Kidney tubule cell (primary cell): ENCODE results near the gene CRIP1.

Experiments used
- DNase-seq: peaks from one replicate; pipeline ENCODE4 v3.0.0-alpha.2; 2018; ENCODE audit warnings: low spot score

Gene CRIP1

DNA sequence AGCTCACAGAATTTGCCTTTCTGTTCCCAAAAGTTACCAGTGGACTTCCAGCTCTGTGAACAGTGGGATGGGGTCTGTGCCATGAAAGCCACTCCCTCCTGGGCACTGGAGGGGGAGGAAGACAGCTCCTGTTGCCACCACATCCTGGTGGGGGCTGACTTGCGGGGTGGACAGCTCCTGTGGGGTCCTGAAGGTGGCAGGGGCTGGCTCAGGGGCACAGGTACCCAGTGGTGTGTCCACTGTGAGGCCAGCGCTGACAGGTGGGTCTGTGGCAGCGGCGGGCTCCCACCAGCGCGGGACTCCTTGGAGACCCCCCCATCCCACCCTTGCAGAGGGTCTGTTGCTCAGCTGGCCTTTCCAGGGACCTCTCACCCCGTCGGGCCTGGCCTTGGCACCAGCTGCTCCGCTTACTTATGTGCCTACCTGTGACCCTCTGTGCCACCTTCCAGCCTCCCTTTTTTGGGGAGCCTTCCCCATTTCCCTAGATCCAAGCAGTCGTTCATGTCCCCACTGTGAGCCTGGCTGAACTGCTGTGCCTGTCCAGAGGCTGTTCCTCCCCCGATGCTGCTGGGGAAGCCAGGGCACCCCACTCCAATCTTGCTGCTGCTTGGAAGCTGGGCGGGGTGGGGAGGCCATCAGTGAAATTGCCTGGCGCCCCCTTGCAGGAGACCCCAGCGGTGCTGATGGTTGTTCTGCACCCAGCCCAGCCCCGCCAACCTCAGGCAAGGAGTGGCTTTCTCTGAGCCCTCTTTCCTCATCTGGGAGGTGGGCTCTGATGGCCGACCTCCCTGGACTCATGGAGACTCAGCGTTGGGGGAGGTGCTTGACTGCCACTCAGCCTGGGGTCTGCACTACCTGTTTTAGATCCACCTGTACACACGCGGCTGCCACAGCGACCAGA is 6.5 kb downstream of the CRIP1 start:
- no peak for DNase-seq

DNA sequence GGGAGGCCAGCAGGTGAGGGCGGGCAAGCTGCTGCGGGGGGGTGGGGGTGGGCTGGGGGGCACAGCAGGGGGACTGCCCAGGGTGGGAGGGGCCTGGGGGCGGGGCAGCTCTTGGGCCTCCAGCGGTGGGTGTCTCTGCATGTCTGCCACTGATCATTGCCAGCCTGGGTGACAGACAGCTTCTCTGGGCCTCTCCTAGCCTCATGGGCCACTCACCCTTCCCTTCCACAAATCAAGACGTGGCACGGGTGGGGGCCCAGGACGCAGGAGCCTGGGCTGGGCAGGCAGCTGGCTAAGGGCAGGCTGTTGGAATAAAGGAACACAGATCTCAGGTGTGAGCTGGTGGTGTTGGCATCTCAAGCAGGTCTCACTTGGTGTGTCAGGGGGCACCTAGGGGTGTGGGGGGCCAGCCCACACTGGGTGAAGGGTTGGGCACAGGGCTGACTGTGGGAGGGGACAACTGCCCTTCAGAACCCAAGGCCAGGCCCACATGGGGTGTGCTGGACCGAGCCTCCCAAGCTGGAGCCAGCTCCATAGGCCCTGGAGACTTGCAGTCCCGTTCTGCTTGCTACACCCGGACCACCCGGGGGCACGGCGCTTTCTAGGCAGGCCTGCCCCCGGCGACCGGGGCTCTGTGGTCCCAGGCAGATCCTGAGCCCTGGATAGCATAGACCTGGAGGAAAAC is 7.4 kb downstream of the CRIP1 start:
- DNase-seq, result no peak

DNA sequence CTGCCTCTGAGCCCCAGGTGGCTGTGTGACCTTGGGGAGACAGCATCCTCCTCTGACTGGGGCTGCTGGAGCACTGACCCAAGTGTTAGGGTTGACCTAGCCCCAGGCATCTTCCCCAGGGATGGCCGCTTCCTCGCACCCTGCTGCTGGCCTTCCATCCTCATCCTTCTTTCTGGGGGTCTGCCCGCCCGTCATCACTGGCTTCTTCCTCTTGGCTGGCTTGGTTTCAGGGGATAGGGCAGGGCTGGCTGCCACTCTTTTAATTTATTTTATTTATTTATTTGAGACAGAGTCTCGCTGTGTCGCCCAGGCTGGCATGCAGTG is 7.9 kb downstream of the CRIP1 start:
- no peak for DNase-seq

DNA sequence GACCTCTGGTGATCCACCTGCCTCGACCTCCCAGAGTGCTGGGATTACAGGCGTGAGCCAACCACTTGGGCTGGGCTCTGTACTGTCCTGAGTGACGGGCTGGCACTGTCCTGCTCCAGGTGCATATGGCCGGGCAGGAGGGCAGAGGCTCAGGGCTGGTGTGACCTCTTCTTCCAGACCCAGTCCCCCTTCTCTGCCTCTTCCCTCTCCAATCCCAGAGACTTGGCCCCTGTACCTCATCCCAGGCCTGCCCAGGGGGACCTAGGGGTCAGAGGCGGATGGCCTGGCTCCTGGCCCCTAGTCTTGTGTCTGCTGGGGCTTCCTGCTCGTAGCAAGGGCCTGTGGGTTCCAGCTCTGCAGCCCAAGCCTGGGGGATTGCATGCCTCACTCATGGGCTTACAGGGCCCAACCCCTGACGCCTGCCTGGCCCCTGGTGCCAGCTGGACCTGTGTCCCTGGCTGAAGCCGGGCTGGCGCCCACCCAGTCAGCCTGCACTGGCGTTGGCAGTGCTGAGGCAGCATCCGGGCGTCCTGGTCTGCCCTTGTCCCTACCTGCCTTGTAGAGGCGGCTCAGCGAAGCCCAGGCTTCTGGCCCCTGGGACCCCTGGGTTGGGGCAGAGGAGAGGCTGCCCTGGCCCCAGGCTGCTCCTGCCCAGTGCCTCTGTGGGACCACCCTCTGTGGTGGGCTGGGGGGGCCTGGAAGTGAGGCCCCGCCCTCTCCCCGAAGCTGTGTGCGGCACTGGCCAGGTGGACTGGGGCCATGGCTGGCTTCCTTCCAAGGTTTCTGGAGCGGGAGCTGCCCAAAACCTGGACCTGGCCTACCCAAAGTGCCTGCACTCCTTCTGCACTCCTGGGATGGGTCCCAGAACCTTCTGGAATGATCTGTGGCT is 8.7 kb downstream of the CRIP1 start:
- DNase-seq, result no peak

DNA sequence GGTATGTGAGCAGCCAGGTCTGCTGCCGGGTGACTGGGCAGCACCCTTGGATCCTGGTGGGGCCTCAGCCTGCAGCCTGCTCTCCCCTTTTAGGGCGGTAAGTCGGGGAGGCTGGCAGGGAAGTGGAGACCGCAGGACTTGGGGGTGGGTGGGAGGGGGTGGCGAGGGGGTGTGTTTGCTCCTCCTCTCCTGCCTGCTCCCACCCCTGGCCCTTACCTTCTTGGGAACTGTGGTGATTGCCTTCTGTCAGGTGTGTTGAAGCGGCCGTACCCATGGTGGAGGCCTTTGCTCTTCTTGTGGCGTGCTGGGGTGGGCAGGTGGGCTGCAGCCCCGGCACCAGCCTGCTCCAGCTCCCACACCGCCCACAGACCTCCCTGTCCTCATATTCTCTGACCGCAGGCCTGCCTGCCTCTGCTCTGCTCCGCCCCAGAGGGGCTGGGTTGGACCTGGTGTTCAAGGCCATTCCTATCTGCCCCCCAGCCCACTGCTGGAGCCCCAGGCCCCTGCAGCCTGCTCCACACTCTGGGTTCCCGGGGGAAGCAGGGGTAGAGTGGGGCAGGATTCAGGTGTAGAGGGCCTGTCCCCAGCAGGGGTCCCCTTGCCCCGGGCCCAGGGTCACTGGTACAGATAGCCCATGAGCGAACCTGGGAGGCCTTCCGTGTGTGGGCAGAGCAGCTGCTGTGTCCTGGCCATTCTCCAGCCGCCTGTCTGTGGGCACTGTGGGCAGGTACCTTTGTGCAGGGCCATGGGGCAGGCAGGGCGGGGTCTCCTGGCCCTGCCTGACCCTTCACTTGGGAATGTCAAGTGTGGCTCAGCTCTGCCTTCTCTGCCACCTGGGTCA is 9.5 kb downstream of the CRIP1 start:
- DNase-seq, result no peak

DNA sequence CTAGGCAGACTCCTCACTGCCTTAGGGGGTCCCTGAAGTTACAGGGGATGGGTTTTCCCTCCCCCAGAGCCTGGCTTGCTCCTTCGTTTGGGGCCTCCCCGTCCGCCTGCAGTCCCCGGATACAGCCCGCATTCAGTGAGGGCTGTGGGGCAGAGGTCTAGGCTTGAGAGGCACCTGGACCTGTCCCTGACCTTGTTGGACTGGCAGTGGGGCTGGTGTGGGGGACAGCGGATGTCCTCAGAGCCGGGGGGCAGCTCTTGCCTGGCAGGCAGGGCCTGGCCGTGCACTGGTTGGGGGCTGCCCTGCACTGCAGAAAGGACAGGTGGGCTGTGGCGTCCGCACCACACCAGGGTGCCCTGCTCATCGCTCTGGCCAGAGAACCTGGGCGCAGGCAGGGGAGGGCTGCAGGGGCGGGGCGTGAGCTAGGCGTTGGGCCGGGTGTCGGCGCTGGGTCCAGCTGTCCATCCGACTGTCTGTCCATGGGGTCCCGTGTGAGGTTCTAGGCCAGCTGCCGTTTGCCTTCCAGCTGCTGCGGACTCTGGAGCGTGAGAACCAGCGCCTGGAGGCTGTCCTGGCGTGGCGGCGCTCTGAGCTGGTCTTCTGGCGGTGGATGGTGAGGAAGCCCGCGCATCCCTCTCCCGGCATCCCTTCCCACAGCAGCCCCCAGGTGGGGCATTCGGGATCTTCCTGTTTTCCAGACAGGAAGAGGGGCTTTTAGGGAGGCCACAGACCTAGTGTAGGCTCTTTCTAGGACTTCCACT is 10.3 kb downstream of the CRIP1 start:
- DNase-seq, result no peak

DNA sequence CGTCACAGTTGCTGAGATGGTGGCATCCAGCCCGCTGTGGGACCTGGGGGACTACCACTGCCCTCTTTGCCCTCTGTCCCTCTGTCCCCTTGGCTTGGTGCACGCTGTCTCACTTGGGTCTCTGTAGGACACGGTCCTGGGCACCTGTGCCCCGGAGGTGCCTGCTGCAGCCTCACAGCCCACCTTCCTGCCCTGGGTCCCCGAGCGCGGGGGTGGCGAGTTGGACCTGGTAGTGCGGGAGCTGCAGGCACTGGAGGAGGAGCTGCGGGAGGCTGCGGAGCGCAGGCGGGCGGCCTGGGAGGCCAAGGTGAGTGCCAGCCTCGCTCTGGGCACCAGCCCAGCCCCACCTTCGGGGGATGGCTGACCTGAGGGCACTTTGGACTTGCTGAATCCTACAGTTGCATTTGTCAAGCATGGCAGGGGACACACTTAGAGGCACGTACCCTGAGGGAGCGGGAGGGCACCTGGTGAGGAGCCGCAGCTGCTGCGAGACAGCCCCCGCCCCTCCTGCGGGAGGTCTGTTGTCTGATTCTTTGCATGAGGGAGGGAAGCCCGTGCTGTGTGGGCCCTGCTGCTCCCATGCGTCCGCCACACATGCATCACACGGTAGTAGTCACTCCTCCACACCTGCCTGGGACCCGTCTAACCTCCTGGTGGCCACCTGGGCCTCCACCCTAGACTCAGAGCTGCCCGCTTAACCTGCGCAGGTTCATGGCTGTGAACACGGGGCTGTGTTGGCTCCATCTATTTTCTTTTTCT is 11.2 kb downstream of the CRIP1 start:
- no peak for DNase-seq

DNA sequence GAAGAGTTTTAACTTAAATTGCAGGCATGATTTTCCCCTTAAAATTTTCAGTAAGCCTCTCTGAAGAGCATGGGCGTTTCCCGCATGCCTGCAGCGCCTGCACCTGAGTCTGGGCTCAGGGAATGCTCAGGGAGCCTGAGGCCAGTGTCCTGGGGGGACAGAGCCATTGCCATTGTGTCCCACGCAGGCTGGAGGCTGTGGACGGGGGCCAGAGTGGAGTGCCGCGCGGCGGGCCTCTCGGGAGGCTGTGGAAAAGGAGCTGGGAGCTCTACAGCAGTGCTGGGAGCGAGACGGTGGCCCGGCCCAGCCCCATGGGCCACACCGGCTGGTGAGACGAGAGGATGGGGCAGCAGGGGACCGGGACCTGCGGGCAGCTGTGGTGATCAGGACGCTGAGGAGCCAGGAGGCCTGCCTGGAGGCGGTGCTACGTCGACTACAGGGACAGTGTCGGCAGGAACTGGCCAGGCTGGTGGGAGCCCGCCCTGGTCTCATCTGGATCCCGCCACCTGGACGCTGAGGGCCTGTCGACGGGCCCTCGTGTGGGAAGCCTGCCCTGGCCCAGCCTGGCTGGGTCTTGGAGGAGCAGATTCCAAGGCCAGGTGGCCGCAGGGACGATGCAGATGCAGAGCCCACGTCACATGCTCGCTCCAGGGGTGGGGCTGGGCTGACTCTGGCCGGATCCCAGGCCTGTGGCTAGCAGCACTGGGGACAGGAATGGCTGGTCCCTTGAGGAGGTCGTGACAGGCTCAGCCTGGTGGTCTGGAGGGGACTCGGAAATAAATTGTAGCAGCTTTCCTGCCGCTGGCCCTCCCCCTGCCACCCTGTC is 12.0 kb downstream of the CRIP1 start:
- DNase-seq, result no peak

DNA sequence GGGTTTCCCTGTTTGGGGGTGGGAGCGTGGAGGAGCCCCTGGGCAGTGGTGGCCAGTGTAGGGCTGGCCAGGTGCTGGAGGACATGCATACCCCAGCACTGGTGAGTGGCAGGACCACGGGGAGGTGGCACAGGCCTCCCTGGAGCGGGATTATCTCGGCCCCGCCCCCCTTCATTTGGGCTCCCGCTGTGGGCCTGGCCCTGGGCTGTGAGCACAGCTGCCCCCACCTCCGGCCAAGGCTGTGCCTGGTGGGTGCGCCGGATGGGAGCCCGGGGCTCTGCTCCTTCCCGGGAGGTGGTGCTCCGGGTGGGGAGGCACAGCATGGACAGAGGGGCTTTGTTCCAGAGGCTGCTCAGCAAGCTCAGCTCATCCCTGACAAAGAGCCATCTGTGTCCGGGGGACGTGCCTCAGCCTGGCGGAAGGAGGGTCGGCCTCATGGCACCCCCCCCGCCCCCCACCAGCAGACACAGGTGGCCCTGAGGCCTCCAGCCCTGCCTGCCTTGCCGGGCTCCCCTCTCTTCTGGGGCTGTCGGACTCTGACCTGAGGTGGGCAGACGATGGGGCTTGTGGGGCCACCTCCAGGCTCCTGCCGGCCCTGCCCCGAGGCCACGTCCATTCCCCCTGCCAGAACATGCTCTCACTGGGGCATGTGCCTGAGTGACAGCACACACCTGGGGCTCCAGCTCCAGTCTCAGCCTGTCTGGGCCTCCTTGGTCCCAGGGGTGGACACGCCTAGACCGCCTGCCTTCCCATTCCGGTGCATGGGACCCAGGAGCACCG is 12.8 kb downstream of the CRIP1 start:
- no peak for DNase-seq

DNA sequence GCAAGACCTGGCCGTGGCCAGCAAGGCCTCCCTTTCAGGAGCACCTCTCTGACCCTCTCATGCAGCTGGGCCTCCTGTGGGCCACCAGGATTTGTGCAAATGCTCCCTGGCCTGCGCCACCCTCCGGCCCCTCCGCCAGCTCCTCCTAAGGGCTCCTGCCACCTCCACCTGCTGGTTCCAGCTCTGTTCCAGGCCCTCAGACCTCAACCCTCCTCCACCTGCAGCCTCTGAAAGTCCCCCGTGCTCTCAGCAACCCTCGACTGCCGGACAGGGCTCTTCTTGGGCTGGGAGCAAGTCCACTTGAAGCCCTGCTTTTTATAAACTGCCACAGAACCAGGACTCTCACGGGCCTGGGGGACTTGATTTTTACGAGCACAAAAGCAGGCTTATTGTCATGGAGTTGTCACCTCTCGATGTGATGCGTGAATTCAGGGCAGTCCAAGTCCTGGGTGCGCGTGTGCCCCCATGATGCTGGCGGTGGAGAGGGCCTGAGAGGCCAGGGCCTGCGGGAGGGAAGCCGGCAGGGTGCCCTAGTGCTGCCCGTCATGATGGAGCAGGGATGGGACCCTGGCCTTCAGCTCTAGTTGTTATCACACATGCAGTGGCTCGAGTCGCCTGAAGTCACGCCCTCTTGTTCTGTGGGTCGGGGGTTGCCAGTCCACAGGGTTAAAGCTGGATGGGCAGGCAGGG is 13.5 kb downstream of the CRIP1 start:
- DNase-seq, result no peak

DNA sequence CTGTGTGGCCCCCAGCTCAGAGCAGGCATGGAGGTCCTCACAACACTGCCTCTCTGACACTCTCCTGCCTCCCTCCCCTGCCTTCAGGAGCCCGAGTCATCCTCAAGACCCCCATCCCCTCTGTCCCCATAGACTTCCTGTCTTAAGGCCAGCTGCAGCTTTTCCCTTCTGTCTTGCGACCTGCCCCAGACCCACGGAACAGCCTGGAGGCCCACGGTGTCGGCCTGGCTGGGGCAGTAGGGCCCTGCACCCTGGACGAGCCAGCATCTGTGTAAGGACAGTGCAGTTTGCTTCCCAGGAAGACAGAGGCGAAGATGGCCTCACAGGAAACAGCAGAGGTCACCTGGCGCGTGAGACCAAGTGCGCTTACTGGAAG is 14.0 kb downstream of the CRIP1 start:
- no peak for DNase-seq

DNA sequence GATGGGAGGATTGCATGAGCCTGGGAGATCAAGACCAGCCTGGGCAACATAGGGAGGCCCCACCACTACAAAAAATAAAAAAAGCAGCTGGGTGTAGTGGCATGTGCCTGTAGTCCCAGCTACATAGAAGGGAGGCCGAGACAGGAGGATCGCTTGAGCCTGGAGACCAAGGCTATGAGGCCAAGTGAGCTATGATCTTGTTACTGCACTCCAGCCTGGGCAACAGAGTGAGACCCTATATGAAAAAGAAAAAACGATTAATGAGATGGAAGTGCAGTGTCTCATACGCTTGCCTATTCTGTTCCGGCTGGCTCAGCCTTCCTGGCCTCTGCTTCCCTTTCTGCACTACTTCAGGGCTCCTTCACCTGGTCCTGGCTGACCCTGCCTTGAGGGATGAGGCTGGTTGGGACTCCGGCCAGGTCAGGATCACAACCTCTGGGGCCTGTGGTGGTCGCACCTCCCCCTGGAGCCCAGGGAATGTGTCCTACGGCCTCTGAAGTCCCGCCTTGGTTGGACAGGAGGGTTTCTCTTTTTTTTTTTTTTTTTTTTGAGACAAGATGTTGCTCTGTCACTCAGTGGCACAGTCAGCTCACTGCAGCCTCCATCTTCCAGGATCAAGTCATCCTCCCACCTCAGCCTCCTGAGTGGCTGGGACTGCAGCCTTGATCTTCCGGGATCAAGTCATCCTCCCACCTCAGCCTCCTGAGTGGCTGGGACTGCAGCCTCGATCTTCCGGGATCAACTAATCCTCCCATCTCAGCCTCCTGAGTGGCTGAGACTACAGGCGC is 15.0 kb downstream of the CRIP1 start:
- DNase-seq, result no peak

DNA sequence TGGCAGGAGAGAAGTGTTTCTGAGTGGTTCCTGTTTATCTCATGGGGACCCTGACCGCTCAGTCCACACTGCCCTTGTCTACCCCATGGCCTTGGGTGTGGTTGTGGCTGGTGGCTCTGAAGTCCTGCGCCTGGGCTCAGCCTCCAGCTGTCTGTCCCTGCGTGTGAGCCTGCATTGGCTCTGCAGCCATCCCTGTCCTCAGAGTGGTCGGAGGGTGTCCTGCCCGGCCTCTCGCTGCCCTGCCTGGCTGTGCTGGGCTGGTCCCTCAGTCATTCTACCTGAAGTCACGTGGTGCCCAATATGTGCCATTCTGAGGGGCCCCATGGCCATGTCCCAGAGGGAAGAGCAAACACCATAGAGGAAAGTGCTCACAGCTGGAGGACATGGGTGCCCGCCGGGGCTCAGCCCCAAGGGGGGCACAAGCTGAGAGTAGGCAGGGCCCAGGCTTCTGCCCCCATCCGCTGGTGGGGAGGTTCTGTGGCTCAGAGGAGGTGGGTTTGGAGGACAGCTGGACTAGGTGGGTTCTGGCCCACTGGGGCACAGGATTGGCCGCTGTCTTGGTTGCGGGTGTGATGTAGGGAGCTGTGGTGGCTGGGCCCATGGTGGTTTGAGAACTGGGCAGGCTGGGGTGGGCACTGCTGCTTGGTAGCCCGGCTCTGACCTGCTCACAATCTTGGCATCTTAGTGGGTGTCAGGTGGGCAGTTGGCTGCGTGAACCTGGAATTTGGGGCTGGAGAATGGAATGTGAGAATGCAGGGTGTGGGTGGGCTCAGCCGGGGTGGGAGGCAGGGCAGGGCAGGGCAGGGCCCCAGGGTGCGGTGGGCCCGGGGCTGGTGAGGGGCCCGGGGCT is 16.0 kb downstream of the CRIP1 start:
- no peak for DNase-seq

DNA sequence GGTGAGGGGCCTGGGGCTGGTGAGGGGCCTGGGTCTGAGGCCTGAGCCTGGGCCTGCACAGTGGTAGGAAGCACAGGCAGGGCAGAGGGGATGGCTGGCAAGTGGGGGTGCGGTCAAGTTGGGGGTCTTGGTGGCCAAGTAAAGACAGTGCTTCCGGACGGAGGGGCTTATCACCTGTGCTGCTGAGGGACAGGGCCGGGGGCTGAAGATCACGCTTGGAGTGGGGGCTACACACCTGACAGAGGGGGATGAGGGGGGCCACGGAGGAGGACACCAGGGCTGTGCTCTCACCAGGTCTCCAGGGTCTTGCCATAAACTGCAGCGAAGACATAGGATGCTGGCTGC is 16.6 kb downstream of the CRIP1 start:
- DNase-seq, result no peak

DNA sequence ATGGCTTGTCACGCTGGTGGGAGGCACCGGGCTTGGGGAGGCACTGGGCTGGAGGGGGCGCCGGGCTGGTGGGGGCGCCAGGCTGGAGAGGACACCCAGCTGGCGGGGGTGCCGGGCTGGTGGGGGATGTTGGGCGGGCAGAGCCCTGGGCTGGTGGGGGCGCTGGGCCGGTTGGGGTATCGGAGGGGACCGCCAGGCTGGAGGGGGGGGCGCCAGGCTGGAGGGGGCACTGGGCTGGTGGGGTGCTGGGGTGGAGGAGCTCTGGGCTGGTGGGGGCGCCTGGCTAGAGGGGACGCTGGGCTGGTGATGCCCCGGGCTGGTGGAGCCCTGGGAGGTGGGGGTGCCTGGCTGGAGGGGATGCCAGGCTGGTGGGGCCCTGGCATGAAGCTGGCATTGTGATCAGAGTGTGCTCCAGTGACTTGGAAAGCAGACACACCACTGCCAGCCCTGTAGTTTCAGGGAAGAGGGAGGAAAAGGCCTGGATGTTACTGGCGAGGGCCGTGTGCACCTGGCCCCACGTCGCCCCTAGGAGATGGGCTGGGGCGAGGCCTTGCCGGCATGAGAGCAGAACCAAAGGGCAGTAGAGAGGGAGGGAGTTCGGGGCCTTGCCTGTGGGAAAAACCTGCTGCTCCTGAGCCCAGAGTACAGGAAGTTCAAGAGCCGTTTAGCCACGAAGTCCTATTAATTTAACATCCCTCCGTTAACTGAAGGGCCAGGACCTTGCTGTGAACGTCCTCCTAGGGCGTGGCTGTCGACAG is 17.4 kb downstream of the CRIP1 start:
- DNase-seq, result no peak

DNA sequence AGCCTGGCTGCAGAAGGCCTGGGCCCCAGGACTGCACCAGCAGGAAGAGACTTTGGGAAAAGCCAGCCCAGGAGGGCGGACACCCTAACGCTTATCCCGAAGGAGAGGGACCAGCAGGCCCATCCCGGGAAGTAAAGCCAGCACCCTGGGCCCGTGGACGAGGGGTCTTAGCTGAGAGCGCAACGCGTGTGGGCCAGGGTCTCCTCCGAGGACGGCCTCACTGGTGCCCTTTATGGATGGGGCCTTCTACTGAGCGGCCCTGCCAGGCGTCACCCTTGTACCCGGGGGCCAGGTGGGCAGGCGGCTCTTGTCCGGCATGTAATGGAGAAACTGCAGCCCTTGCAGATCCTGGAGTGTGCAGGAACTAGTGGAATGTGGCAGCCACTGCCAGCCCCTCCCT is 18.4 kb downstream of the CRIP1 start:
- DNase-seq, result no peak
